HG02885 (cell line): ENCODE data around the gene YEATS2.
"Not testable (repeated sequence)": the region's sequence is repeated elsewhere in the genome, so short reads cannot be mapped to it uniquely, and the experiment has no call there.

Experiments used
- ATAC-seq: cut with Tn5 transposase; IDR thresholded peaks from one replicate; pipeline ENCODE4 v1.9.1; 2021; ENCODE audit warnings: mild to moderate bottlenecking; ENCODE audit not compliant: unreplicated experiment, poor library complexity

The YEATS2 gene

DNA sequence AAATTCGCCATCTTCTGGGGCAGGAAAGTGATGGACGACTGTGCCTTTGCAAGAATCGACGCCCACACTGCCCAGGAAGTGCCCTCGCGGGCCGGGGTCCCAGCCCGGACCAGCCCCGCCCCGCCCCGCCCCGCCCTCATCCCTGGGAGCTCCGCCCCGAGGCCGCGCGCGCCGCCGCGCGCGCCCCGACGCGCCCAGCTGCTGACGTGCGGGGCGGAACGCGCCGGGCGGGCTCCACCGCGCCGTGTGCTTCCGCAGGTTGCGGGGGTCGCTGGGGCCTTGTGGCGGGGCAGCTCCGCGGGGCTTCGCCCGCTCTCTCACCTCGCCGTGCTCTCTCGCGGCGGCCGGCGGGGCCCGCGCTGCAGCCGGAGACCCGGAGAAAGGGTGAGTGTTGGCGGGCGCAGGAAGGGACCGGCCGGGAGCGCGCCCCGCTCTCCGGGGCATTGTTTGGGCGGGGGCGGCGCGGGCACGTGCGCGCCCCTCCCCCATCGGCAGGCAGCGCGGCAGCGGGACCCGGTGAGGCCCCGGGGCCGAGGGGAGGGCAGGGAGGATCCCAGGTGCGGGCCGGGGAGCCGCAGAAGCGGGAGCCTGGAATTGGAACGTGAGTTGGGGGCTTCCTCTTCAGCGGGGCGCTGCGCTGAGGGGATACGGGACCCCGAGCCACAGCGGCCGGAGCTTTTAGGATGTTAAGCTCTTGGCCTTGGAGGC is at the start of gene YEATS2:
Gene YEATS2, plus strand, starts transcription at position 188 of the 708 bp plus-strand sequence. CDS start 17,366 bp downstream, outside the sequence.
- peak; percentile 88 for ATAC-seq

DNA sequence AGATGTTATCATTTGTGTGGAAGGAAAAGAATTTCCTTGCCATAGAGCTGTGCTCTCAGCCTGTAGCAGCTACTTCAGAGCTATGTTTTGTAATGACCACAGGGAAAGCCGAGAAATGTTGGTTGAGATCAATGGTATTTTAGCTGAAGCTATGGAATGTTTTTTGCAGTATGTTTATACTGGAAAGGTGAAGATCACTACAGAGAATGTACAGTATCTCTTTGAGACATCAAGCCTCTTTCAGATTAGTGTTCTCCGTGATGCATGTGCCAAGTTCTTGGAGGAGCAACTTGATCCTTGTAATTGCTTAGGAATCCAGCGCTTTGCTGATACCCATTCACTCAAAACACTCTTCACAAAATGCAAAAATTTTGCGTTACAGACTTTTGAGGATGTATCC is 47.0 kb upstream of the YEATS2 start:
- ATAC-seq: no peak

GRCh38 chr3:183653209-183654064 is 44.2 kb upstream of the YEATS2 start:
- no peak for ATAC-seq

GRCh38 chr3:183654727-183655126 is 42.9 kb upstream of the YEATS2 start:
- no peak for ATAC-seq

GRCh38 chr3:183662099-183662498 is 35.5 kb upstream of the YEATS2 start:
- no peak for ATAC-seq

- ATAC-seq: no peak
Measured at GRCh38 chr3:183664913-183665381, 32.6 kb upstream of the YEATS2 start.

- no peak for ATAC-seq
Measured at GRCh38 chr3:183680061-183680460, 17.5 kb upstream of the YEATS2 start.

DNA sequence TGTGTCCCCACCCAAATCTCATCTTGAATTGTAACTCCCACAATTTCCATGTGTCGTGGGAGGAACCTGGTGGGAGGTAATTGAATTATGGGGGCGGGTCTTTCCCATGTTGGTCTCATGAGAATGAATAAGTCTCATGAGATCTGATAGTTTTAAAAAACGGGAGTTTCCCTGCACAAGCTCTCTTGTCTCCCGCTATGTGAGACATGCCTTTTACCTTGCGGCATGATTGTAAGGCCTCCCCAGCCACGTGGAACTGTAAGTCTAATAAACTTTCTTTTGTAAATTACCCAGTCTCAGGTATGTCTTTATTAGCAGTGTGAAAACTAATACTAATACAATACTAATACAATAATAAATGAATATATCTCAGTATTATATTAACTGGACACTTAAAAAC is 9.9 kb upstream of the YEATS2 start:
- no peak for ATAC-seq

GRCh38 chr3:183688874-183689273 is 8.7 kb upstream of the YEATS2 start:
- no peak for ATAC-seq

DNA sequence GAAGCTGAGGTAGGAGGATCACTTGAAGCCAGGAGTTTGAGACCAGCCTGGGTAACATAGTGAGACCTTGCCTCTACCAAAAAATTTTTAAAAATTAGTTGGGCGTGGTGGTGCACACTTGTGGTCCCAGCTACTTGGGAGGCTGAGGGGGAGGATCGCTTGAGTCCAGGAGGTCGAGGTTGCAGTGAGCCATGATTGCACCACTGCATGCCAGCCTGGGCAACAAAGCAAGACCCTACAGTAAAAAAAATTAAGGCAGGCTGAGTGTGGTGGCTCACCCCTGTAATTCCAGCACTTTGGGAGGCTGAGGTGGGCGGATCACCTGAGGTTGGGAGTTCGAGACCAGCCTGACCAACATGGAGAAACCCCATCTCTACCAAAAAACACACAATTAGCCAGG is 8.0 kb upstream of the YEATS2 start:
- ATAC-seq: not testable (repeated sequence)

DNA sequence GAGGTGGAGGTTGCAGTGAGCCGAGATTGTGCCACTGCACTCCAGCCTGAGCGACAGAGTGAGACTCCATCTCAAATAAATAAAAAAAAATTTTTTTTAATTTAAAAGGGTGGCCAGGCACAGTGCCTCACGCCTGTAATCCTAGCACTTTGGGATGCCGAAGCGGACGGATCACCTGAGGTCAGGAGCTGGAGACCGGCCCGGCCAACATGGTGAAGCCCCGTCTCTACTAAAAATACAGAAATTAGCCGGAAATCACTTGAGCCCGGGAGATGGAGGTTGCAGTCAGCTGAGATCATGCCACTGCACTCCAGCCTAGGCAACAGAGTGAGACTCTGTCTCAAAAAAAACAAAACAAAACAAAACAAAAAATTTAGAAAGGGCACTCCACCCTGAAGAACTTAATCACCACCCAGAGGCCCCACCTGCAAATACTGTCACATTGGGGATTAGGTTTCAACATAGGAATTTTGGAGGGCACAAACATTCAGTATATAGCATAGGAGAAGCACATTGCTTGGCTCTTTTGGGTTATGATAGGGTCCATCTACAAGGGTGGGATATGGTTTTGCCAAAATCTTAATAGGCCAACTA is 7.1 kb upstream of the YEATS2 start:
- ATAC-seq: no peak

GRCh38 chr3:183692436-183692835 is 5.2 kb upstream of the YEATS2 start:
- ATAC-seq: no peak

DNA sequence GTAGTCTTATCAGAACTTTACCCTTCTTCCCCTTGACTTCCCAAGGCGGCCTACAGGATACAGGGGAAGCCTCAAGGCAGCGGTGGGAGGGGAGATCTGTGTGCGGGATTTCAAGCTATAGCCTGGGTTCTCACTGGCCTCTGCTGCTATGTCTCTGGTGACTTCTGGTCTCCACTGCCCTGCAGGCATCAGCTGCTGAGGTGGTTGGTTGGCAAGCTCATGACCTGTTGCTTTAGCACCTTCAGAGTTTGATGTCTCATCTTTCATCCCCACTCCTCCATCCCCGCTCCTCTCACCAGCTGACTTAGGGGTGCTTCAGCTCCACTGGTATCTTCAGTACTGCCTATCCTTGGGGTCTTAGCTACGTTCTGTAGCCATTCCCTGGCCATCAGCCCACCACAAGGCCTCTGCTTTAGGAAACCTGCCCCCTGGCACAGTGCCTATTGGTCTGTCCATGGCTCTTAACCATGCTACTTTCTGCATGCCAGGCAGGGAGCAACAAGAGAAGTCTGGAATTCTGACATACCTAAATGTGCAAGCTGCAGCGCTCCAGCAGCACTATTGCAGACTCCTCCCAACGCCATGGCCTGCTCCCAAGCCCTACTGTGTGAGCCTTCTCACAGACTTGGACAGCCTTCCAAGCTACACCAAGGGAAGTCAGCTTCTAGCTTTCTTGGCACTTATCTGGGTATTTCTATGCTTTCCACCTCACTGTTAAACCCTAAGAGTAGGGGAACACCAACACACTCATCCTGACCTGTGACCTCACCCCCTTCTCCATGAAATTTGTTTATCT is 1.8 kb upstream of the YEATS2 start:
- no peak for ATAC-seq

GRCh38 chr3:183697123-183697609 is 431 bp upstream of the YEATS2 start:
- no peak for ATAC-seq

GRCh38 chr3:183698318-183698751 is 738 bp downstream of the YEATS2 start:
- peak; percentile 13 for ATAC-seq

GRCh38 chr3:183698756-183699155 is 1.2 kb downstream of the YEATS2 start:
- ATAC-seq: no peak

DNA sequence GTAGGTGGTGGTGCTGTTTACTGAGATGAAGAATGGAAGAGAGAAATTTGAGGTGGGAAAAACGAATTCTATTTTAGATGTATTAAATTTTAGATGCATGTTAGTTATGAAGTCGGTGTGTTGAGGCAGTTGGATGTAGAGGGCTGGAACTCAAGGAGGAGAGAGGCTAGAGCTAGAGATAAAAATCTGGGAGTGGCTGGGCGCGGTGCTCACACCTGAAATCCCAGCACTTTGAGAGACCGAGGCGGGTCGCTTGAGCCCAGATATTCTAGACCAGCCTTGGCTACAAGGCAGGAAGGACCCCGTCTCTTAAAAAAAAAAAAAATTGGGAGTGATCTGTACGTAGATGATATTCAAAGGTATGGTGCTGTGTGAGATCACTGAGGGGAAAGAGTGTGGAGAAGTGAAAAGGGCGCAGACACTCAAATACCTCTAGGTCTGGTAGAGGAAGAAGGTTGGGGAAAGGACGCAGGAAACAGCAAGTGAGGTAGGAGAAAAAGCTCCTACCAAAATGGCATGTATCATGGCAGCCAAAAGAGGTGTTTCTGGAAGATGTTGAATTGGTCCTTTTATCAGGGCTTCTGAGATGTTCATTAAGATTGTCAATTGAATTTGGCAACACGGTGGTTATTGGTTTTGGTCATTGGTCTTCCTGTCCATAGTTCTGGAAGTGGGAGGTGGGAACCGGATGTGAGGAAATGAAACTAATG is 1.8 kb downstream of the YEATS2 start:
- ATAC-seq: no peak

DNA sequence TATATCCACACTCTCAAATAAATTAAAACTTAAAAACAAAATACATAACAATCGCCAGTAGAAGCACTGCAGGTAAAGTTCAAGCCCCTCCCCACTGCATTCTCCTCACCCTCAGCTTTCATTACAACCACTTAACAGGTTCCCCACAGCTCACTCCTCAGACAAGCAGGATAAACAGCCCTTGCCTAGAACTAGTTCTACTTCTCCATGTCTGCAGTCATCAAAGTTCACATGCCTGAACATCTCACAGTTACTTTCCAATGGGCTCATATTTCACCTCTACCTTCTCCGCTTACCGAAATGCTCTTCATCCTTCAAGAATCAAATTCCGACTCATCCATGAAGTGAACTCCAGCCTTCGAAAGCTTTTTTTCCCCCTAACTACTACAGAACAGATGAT is 4.1 kb downstream of the YEATS2 start:
- no peak for ATAC-seq

- not testable (repeated sequence) for ATAC-seq
Measured at GRCh38 chr3:183703892-183704291, 6.3 kb downstream of the YEATS2 start.
